AG04450 (cell line): ENCODE results near the gene CRHR1. TPM values are rescaled to one million over a fixed set of nuclear protein-coding genes. Genes with fewer than 3 reads are reported as not detected.

Experiments used
- CTCF ChIA-PET: fragments of 300-600, 350-600 bp; formaldehyde crosslinking; extraction: SDS; loops from one replicate; lab custom pipeline; 2022; ENCODE audit warnings: antibody characterized with exemption, inconsistent platforms; lab: Charles Lee
- POLR2A ChIA-PET: fragments of 350-600 bp; formaldehyde crosslinking; extraction: SDS; loops from one replicate; lab custom pipeline; 2021; ENCODE audit warnings: antibody characterized with exemption, inconsistent platforms; lab: Yijun Ruan, JAX
- DNase-seq: peaks from one replicate; pipeline ENCODE4 v3.0.0-alpha.2; 2011; ENCODE audit warnings: low read depth, low spot score
- H3K27ac ChIP-seq: one replicate; pipeline ENCODE4 v1.5.1; 2012; ENCODE audit warnings: low read depth, low read length, control low read depth
- H3K27me3 ChIP-seq: one replicate; pipeline ENCODE4 v1.6.0; 2012; ENCODE audit warnings: low read length; ENCODE audit not compliant: control insufficient read depth, insufficient read depth
- H3K4me3 ChIP-seq: 2 replicates; pipeline ENCODE4 v1.5.1; 2011; ENCODE audit warnings: mild to moderate bottlenecking, low read depth, low read length, control low read depth
- H3K9me3 ChIP-seq: 2 replicates; pipeline ENCODE4 v1.5.1; 2012; ENCODE audit warnings: low read length; ENCODE audit not compliant: control insufficient read depth, insufficient read depth
- polyA plus RNA-seq: library from polyadenylated mRNA; depleted of rRNA; stranded (reverse); fragments of >200 nt; gene quantifications from 2 replicates; pipeline ENCODE4 v1.2.3, GENCODE V29; 2011
- TF ChIP-seq, protein P1 (sequence below): IDR thresholded peaks from 2 replicates; pipeline ENCODE4 v1.5.1; 2011; ENCODE audit warnings: low read depth, low read length, control low read depth, inconsistent platforms

CRHR1 gene
- polyA plus RNA-seq, 1 experiment: not detected

DNA sequence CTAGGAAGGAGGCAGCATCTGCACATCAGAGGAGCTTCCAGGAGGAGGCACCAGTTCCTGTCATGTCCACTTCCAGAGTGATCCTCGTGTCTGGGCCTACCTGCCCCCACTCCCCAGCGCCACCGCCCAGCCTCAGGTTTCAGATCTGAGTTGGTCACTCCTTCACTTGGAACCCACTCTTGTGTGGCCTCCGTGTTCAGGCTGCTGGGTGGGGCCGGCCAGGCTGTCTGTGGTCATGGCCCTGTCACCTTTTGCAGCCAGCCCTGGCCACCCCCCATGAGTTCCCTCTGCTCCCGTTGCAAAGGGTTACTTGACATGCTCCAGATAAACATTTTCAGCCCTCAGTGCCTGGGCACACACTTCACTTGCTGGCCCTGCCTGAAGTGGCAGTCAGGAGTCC is 33.9 kb downstream of the CRHR1 start:
- Histone ChIP-seq H3K4me3 (no peak overlapping the region), H3K27ac (no peak overlapping the region), H3K27me3 (peaks cover 8% of the 10 kb centered on the region), H3K9me3 (no peaks in the 10 kb centered on the region; the same call in 1 of the 2 replicates)
- no peak for DNase-seq
- TF ChIP-seq, protein P1, sequence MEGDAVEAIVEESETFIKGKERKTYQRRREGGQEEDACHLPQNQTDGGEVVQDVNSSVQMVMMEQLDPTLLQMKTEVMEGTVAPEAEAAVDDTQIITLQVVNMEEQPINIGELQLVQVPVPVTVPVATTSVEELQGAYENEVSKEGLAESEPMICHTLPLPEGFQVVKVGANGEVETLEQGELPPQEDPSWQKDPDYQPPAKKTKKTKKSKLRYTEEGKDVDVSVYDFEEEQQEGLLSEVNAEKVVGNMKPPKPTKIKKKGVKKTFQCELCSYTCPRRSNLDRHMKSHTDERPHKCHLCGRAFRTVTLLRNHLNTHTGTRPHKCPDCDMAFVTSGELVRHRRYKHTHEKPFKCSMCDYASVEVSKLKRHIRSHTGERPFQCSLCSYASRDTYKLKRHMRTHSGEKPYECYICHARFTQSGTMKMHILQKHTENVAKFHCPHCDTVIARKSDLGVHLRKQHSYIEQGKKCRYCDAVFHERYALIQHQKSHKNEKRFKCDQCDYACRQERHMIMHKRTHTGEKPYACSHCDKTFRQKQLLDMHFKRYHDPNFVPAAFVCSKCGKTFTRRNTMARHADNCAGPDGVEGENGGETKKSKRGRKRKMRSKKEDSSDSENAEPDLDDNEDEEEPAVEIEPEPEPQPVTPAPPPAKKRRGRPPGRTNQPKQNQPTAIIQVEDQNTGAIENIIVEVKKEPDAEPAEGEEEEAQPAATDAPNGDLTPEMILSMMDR: no peak
- CTCF ChIA-PET: interaction anchor here (2.7 kb wide), 1 partner anchor 14 kb away, joined by 11 read pairs; no protein-coding TSS in a partner anchor
- POLR2A ChIA-PET: no interaction called here

DNA sequence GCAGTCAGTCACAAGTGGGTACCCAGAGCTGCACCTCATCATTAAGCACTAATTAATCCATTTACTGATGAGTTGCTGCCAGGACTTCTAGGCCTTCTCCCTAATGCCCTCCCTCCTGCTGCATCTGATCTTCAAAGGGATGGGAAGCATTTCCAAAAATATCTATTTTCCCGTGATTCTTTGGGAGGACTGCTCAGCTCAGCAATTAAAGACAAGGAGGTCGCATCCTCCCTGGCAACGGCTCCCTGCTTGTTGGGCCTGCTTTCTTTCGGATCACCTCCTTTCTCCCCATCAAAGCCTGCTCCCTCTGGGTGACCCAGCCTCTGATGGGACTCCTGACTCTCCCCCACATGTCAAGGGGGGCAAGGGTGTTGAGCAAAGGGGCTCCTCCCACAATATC is 34.6 kb downstream of the CRHR1 start:
- Histone ChIP-seq H3K4me3 (no peak overlapping the region), H3K27ac (no peak overlapping the region), H3K9me3 (no peaks in the 10 kb centered on the region), H3K27me3 (peaks cover 8% of the 10 kb centered on the region)
- no peak for DNase-seq
- ChIA-PET CTCF (interaction anchor here (2.7 kb wide), 1 partner anchor 13 kb away, joined by 11 read pairs; no protein-coding TSS in a partner anchor), POLR2A (no interaction called here)
- TF ChIP-seq, protein P1: no peak

DNA sequence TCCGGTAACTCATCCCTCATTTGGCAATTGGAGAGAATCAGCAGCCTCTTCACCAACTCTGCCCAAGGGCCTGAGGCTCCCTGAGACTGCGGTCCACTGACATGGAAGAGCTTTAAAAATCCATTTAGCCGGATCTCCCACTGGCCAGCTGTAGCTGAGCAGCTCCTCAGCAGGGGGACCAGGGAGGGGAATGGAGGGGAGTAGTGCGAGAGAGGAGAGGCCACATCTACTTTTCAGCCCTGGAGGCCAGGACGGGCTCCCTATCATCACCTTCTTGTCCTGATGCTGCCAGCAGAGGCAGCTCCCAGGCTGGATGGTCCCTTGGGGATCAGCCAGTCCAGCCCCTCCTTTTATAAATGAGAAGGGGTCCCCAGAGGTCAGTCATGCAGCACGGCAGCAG is 35.5 kb downstream of the CRHR1 start:
- TF ChIP-seq, protein P1: no peak
- ChIA-PET POLR2A (no interaction called here), CTCF (interaction anchor here (1.1 to 2.7 kb wide), 2 partner anchors 12 to 32 kb away, joined by 3 to 11 read pairs; no protein-coding TSS in a partner anchor)
- Histone ChIP-seq H3K4me3 (no peak overlapping the region), H3K27ac (no peak overlapping the region), H3K27me3 (peaks cover 11% of the 10 kb centered on the region), H3K9me3 (no peaks in the 10 kb centered on the region)
- DNase-seq: no peak

DNA sequence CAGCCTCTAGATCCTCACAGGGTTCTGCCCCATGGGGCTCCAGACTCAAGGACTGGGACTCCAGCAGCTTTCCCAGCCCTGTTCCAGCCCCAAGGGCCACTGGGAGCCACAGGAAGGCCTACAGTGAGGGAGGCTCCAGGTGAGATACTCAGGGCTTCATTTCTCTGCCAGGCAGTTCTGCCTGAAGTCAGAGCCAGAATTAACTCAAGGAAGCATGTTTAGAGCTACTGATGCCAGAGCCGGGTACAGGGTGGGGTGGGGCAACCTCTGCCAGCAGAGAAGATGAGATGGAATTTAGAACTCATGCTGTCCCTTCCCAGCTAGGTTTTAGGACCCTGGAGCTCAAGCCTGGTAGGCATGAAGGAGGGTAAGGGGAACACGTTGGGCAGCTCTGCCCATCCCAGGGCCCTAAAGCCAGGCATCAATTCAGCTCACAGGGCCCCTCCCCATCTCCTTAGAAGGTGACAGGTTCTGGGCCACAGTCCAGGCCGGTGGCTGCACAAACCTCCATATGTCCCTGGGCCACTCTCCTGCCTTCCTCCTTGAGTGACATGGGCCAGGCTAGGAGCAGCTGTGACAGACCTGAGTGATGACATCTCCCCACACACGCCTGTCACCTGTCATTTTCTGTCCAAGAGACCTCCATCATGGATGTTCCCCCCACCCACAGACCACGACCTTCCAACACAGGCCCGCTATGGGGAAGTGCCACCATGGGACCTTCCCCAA is 36.1 kb downstream of the CRHR1 start:
- POLR2A ChIA-PET: no interaction called here
- H3K27ac ChIP-seq: no peak overlapping the region
- H3K9me3 ChIP-seq: no peaks in the 10 kb centered on the region
- TF ChIP-seq, protein P1: no peak
- no peak overlapping the region for H3K4me3 ChIP-seq
- H3K27me3 ChIP-seq: peaks cover 11% of the 10 kb centered on the region
- DNase-seq: no peak
- CTCF ChIA-PET: interaction anchor here (1.1 to 2.7 kb wide), 2 partner anchors 11 to 32 kb away, joined by 3 to 11 read pairs; no protein-coding TSS in a partner anchor

DNA sequence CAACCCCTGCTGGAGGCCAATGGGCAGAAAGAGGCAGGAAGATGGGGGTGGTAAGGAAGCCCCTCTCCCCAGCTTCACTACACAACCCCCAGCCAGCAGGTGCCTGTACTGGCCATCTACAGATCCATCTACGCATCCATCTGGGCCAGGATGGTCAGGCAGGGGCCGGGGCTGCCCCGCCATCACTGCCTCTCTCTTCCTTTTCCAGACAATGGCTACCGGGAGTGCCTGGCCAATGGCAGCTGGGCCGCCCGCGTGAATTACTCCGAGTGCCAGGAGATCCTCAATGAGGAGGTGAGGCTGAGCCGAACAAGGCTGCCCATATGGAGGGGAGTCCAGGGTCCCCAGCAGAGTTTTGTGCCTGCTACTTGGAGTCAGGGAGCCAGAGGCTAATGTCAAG is 37.0 kb downstream of the CRHR1 start:
- no peak for DNase-seq
- Histone ChIP-seq H3K4me3 (no peak overlapping the region), H3K27me3 (peaks cover 11% of the 10 kb centered on the region), H3K9me3 (no peaks in the 10 kb centered on the region), H3K27ac (no peak overlapping the region)
- CTCF ChIA-PET: no interaction called here
- TF ChIP-seq, protein P1: no peak
- POLR2A ChIA-PET: no interaction called here
